CD4-positive, CD25-positive, alpha-beta regulatory T cell (primary cell): ENCODE results near the gene ATP1B3. TPM values are rescaled to one million over a fixed set of nuclear protein-coding genes. Genes with fewer than 3 reads are reported as not detected.
"Not testable (repeated sequence)": the region's sequence is repeated elsewhere in the genome, so short reads cannot be mapped to it uniquely, and the experiment has no call there.

ENCODE experiments used
- ATAC-seq, 2 donors: fragments of 150-1000 bp; cut with Tn5 transposase; one replicate each; pipeline ENCODE4 v1.10.0; 2021; ENCODE audit warnings: low read depth in 2 of 2, moderate number of reproducible peaks in 2 of 2, moderate library complexity in 1 of 2
- DNase-seq, 3 donors: peaks; one replicate each; pipeline versions ENCODE4 v3.0.0 to v3.0.0-alpha.2; 2012 to 2022; ENCODE audit warnings: mixed read lengths in 1 of 3
- H3K27ac ChIP-seq: one replicate; pipeline ENCODE4 v1.7.0; 2013; ENCODE audit warnings: mild to moderate bottlenecking, low read length; ENCODE audit not compliant: insufficient read depth, poor library complexity, severe bottlenecking
- H3K27me3 ChIP-seq: one replicate; pipeline ENCODE4 v1.7.0; 2013; ENCODE audit warnings: low read length; ENCODE audit not compliant: control insufficient read depth, insufficient read depth
- H3K36me3 ChIP-seq: one replicate; pipeline ENCODE4 v1.7.0; 2013; ENCODE audit warnings: mild to moderate bottlenecking, low read length, moderate library complexity; ENCODE audit not compliant: control insufficient read depth, insufficient read depth
- H3K4me1 ChIP-seq: 2 replicates; pipeline ENCODE4 v1.7.0; 2013; ENCODE audit warnings: mild to moderate bottlenecking, low read length; ENCODE audit not compliant: insufficient read depth, control insufficient read depth, poor library complexity, severe bottlenecking
- H3K4me3 ChIP-seq: one replicate; pipeline ENCODE4 v1.7.0; 2013; ENCODE audit warnings: low read depth, mild to moderate bottlenecking, low read length, moderate library complexity
- H3K9me3 ChIP-seq, 2 experiments: 1 replicate in 1 of 2; 2 replicates in 1 of 2; pipeline ENCODE4 v1.7.0; 2013; ENCODE audit warnings: low read length in 2 of 2, mild to moderate bottlenecking in 1 of 2, moderate library complexity in 1 of 2; ENCODE audit not compliant: control insufficient read depth in 2 of 2
- H3K27ac Mint-ChIP-seq, 3 donors: one replicate each; pipeline ENCODE4 v1.8.0; 2020 to 2022; ENCODE audit warnings: mild to moderate bottlenecking in 3 of 3, mixed read lengths in 3 of 3, moderate library complexity in 2 of 3
- H3K27me3 Mint-ChIP-seq: one replicate; pipeline ENCODE4 v1.8.0; 2022; ENCODE audit warnings: mild to moderate bottlenecking, mixed read lengths
- H3K36me3 Mint-ChIP-seq: one replicate; pipeline ENCODE4 v1.8.0; 2020; ENCODE audit warnings: mixed read lengths
- H3K4me1 Mint-ChIP-seq, 4 donors: one replicate each; pipeline ENCODE4 v1.8.0; 2020 to 2022; ENCODE audit warnings: mixed read lengths in 4 of 4, mild to moderate bottlenecking in 1 of 4
- H3K4me3 Mint-ChIP-seq, 4 donors: one replicate each; pipeline ENCODE4 v1.8.0; 2020 to 2022; ENCODE audit warnings: mild to moderate bottlenecking in 4 of 4, mixed read lengths in 4 of 4, moderate library complexity in 3 of 4
- H3K9me3 Mint-ChIP-seq, 7 donors: one replicate each; pipeline ENCODE4 v1.8.0; 2020 to 2022; ENCODE audit warnings: mixed read lengths in 7 of 7, mild to moderate bottlenecking in 3 of 7, moderate library complexity in 2 of 7
- polyA plus RNA-seq, 4 donors: library from polyadenylated mRNA; unstranded; fragments of 300-500 nt; fragmentation: Illumina TruSeq; gene quantifications; one replicate each; pipeline ENCODE4 v1.2.3, GENCODE V29; 2021
- total RNA-seq: library from RNA; stranded (reverse); gene quantifications from one replicate; pipeline ENCODE4 v1.2.3, GENCODE V29; 2022

The ATP1B3 gene
- total and polyA plus RNA-seq, 5 donors from 2014 or later = 53.6 to 158 (median 131) TPM

- not testable (repeated sequence) for H3K27me3 Mint-ChIP-seq, H3K9me3 ChIP-seq, H3K9me3 Mint-ChIP-seq, H3K4me1 Mint-ChIP-seq, ATAC-seq, H3K27ac ChIP-seq, H3K4me1 ChIP-seq, H3K4me3 ChIP-seq, H3K27ac Mint-ChIP-seq, H3K27me3 ChIP-seq, H3K4me3 Mint-ChIP-seq, DNase-seq
- H3K36me3 Mint-ChIP-seq = peaks cover 33% of the 10 kb centered on the region
- H3K36me3 ChIP-seq = peaks cover 28% of the 10 kb centered on the region
Measured at GRCh38 chr3:141925677-141926076, 49.2 kb downstream of the ATP1B3 start.

DNA sequence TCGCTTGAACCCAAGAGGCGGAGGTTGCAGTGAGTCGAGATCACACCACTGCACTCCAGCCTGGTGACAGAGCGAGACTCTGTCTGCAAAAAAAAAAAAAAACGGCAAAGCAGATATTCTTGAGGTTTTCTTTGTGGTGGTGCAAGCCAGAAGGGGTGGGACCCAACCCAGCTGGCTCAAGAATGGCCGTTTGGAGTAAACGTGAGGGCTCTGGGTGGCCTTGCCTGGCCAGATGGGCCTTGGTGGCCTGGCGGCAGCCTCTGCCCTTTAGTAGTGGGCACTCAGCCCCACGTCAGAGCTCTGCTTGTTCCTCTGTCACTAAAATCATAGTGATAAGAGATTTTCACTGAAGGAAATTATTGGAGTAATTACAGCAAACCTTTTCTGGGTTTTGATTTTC, 50.5 kb downstream of the ATP1B3 start:
- peaks cover 22% of the 10 kb centered on the region for H3K36me3 ChIP-seq

GRCh38 chr3:141928631-141929270, 52.3 kb downstream of the ATP1B3 start:
- DNase-seq = no peak
- Mint-ChIP-seq H3K36me3 (peaks cover 21% of the 10 kb centered on the region), H3K4me3 (no peak overlapping the region), H3K27me3 (no peaks in the 10 kb centered on the region), H3K4me1 (no peaks in the 10 kb centered on the region), H3K27ac (peak overlapping the region in 1 of 3 donors; percentile 67), H3K9me3 (no peaks in the 10 kb centered on the region)
- Histone ChIP-seq H3K36me3 (peaks cover 14% of the 10 kb centered on the region), H3K27ac (no peak overlapping the region), H3K4me1 (no peaks in the 10 kb centered on the region), H3K4me3 (no peak overlapping the region), H3K9me3 (no peaks in the 10 kb centered on the region), H3K27me3 (no peaks in the 10 kb centered on the region)
- no peak for ATAC-seq

More for the DNA sequence above, 50.5 kb downstream of the ATP1B3 start:
- Histone ChIP-seq H3K27ac (no peak overlapping the region), H3K9me3 (no peaks in the 10 kb centered on the region), H3K27me3 (no peaks in the 10 kb centered on the region), H3K4me1 (no peaks in the 10 kb centered on the region), H3K4me3 (no peak overlapping the region)
- ATAC-seq = no peak
- Mint-ChIP-seq H3K9me3 (no peaks in the 10 kb centered on the region), H3K36me3 (peaks cover 29% of the 10 kb centered on the region), H3K4me1 (no peaks in the 10 kb centered on the region), H3K27me3 (no peaks in the 10 kb centered on the region), H3K4me3 (no peak overlapping the region), H3K27ac (no peak overlapping the region)
- DNase-seq = no peak

DNA sequence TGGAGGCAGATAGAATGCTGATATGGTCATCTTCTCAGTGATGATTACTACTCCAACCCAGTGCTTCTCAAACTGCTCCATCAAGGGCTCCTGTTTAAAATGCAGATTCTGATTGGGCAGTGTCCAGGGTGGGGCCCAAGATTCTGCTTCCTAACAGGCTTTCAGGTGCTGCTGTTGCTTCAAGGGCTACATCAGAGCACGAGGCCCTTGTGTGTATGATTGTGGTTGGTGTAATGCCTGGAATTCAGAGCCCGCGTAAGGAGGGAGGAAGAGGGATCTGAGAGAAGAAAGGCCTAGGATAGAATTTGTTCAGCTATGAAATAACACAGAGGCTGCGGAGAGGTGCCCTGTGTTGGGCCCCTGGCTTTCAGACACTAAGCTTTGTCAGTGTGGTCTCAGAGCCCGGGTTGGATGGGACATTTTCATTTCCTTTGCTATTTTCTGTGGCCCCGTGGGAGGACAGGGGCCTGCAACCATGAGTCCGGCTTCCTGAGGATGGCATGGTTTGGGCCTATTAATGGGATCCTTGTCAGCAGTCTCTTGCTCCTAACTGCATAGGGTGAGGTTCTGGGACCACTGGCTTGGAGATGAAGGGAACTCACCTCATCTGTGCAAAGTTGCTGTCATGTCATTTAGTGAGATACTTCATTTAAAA, 53.0 kb downstream of the ATP1B3 start:
- Mint-ChIP-seq H3K9me3 (peaks cover 0 to 2% (median 0%) of the 10 kb centered on the region in 7 donors), H3K36me3 (peaks cover 22% of the 10 kb centered on the region), H3K27me3 (peaks cover 3% of the 10 kb centered on the region), H3K27ac (peak overlapping the region in 1 of 3 donors; percentile 41), H3K4me3 (no peak overlapping the region), H3K4me1 (no peaks in the 10 kb centered on the region)
- no peaks in the 10 kb centered on the region for H3K27me3 ChIP-seq
- no peaks in the 10 kb centered on the region for H3K4me1 ChIP-seq
- no peak for DNase-seq
- H3K27ac ChIP-seq = no peak overlapping the region
- no peak overlapping the region for H3K4me3 ChIP-seq
- no peaks in the 10 kb centered on the region for H3K9me3 ChIP-seq
- ATAC-seq = no peak
- H3K36me3 ChIP-seq = peaks cover 13% of the 10 kb centered on the region

DNA sequence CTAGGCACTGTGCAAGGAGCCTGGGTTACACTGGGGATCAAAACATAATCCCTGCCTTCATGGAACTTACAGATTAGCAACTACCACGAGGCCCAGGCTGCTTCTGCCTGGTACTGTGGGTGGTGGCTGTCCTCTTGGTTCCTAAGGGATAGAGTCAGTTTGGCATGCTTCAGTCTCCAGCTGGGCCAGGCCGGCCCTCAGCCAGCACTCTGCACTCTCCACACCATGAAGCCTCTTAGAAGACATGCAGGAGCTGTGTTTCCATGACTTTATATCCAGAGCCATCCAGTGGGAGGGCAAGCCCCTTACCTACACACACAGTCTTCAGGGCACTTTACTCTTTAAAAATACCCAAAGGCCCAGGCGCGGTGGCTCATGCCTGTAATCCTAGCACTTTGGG, 54.4 kb downstream of the ATP1B3 start:
- H3K27ac ChIP-seq = no peak overlapping the region
- DNase-seq = no peak
- H3K27me3 ChIP-seq = no peaks in the 10 kb centered on the region
- H3K36me3 Mint-ChIP-seq = peaks cover 11% of the 10 kb centered on the region
- ATAC-seq = no peak
- no peaks in the 10 kb centered on the region for H3K9me3 ChIP-seq
- H3K4me3 ChIP-seq = no peak overlapping the region
- H3K9me3 Mint-ChIP-seq = peaks cover 0 to 2% (median 0%) of the 10 kb centered on the region in 7 donors
- H3K4me1 Mint-ChIP-seq = no peaks in the 10 kb centered on the region
- H3K27me3 Mint-ChIP-seq = peaks cover 5% of the 10 kb centered on the region
- H3K4me3 Mint-ChIP-seq = no peak overlapping the region
- no peak overlapping the region for H3K27ac Mint-ChIP-seq
- H3K4me1 ChIP-seq = no peaks in the 10 kb centered on the region
- H3K36me3 ChIP-seq = peaks cover 2% of the 10 kb centered on the region

- Mint-ChIP-seq H3K4me1 (no peaks in the 10 kb centered on the region), H3K27me3 (peaks cover 5% of the 10 kb centered on the region)
Measured at GRCh38 chr3:141933421-141934300, 57.2 kb downstream of the ATP1B3 start.

GRCh38 chr3:141934354-141934753, 57.9 kb downstream of the ATP1B3 start:
- H3K4me3 Mint-ChIP-seq = no peak overlapping the region
- peaks cover 3% of the 10 kb centered on the region for H3K36me3 Mint-ChIP-seq
- H3K27ac Mint-ChIP-seq = peak overlapping the region in 1 of 3 donors; percentile 23
- Histone ChIP-seq H3K27me3 (no peaks in the 10 kb centered on the region), H3K4me3 (no peak overlapping the region), H3K27ac (no peak overlapping the region), H3K36me3 (no peaks in the 10 kb centered on the region), H3K9me3 (no peaks in the 10 kb centered on the region), H3K4me1 (no peaks in the 10 kb centered on the region)
- H3K9me3 Mint-ChIP-seq = peaks cover 0 to 2% (median 0%) of the 10 kb centered on the region in 7 donors
- peaks cover 5% of the 10 kb centered on the region for H3K27me3 Mint-ChIP-seq
- no peak for DNase-seq
- H3K4me1 Mint-ChIP-seq = no peaks in the 10 kb centered on the region
- ATAC-seq = no peak

More at GRCh38 chr3:141933421-141934300, 57.2 kb downstream of the ATP1B3 start:
- Mint-ChIP-seq H3K36me3 (peaks cover 3% of the 10 kb centered on the region), H3K9me3 (peaks cover 0 to 2% (median 0%) of the 10 kb centered on the region in 7 donors), H3K4me3 (no peak overlapping the region), H3K27ac (peak overlapping the region in 1 of 3 donors; percentile 23)
- H3K27ac ChIP-seq = no peak overlapping the region
- H3K9me3 ChIP-seq = no peaks in the 10 kb centered on the region
- no peak for DNase-seq
- no peaks in the 10 kb centered on the region for H3K4me1 ChIP-seq
- H3K27me3 ChIP-seq = no peaks in the 10 kb centered on the region
- H3K36me3 ChIP-seq = no peaks in the 10 kb centered on the region
- ATAC-seq = no peak
- no peak overlapping the region for H3K4me3 ChIP-seq
